SK-N-SH (cell line): ENCODE results near the gene LZTFL1. TPM values are rescaled to one million over a fixed set of nuclear protein-coding genes. Genes with fewer than 3 reads are reported as not detected.

Experiments used
- CTCF ChIA-PET: fragments of 300-600, 350-600 bp; formaldehyde crosslinking; extraction: SDS; loops from one replicate; lab custom pipeline; 2021; lab: Yijun Ruan, JAX
- POLR2A ChIA-PET: fragments of 350-600 bp; sonication (Branson Sonifier 250); formaldehyde crosslinking; extraction: SDS; loops from one replicate; lab custom pipeline; 2020; ENCODE audit warnings: antibody characterized with exemption, inconsistent platforms; lab: Yijun Ruan, JAX
- DNase-seq: peaks from one replicate; pipeline ENCODE4 v3.0.0; 2012
- H2AFZ ChIP-seq: fragments of 200-600 bp; sonication (generic); 2 replicates; pipeline ENCODE4 v1.8.1; 2016; ENCODE audit warnings: antibody characterized with exemption, mild to moderate bottlenecking, low read depth
- H3F3A ChIP-seq: fragments of 200-600 bp; sonication (generic); replicated peaks from 2 replicates; pipeline ENCODE3; 2016; ENCODE audit warnings: antibody characterized with exemption, mild to moderate bottlenecking; ENCODE audit not compliant: insufficient read depth
- H3K27ac ChIP-seq, 2 experiments: fragments of 200-500 bp in 1 of 2; fragments of 200-600 bp in 1 of 2; sonication (Bioruptor generic) in 1 of 2; sonication (generic), shearing (Covaris generic) in 1 of 2; 2 replicates each; pipeline versions ENCODE4 v1.5.1 to v1.6.1; 2014 to 2016; ENCODE audit warnings: low read depth in 2 of 2, inconsistent platforms in 1 of 2, low read length in 1 of 2, mild to moderate bottlenecking in 1 of 2, mixed read lengths in 1 of 2
- H3K27me3 ChIP-seq: fragments of 200-600 bp; sonication (generic), shearing (Covaris generic); 2 replicates; pipeline ENCODE4 v1.6.1; 2016; ENCODE audit warnings: mixed run types; ENCODE audit not compliant: insufficient read depth
- H3K36me3 ChIP-seq, 2 experiments: fragments of 200-500 bp in 1 of 2; fragments of 200-600 bp in 1 of 2; sonication (Bioruptor generic) in 1 of 2; sonication (generic) in 1 of 2; replicated peaks in 1 of 2; 2 replicates each; pipeline versions ENCODE3 to v1.5.1; 2014 to 2016; ENCODE audit warnings: low read length in 1 of 2, mild to moderate bottlenecking in 1 of 2; ENCODE audit not compliant: insufficient read depth in 2 of 2, control insufficient read depth in 1 of 2
- H3K4me1 ChIP-seq, 2 experiments: fragments of 200-500 bp in 1 of 2; fragments of 200-600 bp in 1 of 2; sonication (Bioruptor generic) in 1 of 2; sonication (generic), shearing (Covaris generic) in 1 of 2; 2 replicates each; pipeline versions ENCODE4 v1.5.1 to v1.6.1; 2014 to 2016; ENCODE audit warnings: low read depth in 1 of 2, low read length in 1 of 2, mixed run types in 1 of 2; ENCODE audit not compliant: insufficient read depth in 2 of 2, control insufficient read depth in 1 of 2
- H3K4me2 ChIP-seq: fragments of 200-600 bp; sonication (generic), shearing (Covaris generic); 2 replicates; pipeline ENCODE4 v1.6.1; 2017; ENCODE audit warnings: mixed run types
- H3K4me3 ChIP-seq, 2 experiments: fragments of 200-500 bp in 1 of 2; fragments of 200-600 bp in 1 of 2; sonication (Bioruptor generic) in 1 of 2; sonication (generic), shearing (Covaris generic) in 1 of 2; 2 replicates each; pipeline versions ENCODE4 v1.5.1 to v1.8.1; 2014 to 2016; ENCODE audit warnings: low read depth in 2 of 2, inconsistent platforms in 1 of 2, low read length in 1 of 2, mild to moderate bottlenecking in 1 of 2, mixed read lengths in 1 of 2, moderate library complexity in 1 of 2
- H3K79me2 ChIP-seq: fragments of 200-600 bp; sonication (generic); 2 replicates; pipeline ENCODE4 v1.8.1; 2017; ENCODE audit warnings: mild to moderate bottlenecking; ENCODE audit not compliant: insufficient read depth
- H3K9ac ChIP-seq: fragments of 200-600 bp; sonication (generic); 2 replicates; pipeline ENCODE4 v1.6.1; 2017; ENCODE audit warnings: mixed run types
- H3K9me2 ChIP-seq: fragments of 200-600 bp; sonication (generic); 2 replicates; pipeline ENCODE4 v1.6.1; 2017; ENCODE audit warnings: mixed run types
- H3K9me3 ChIP-seq: fragments of 200-600 bp; sonication (generic); 2 replicates; pipeline ENCODE4 v1.6.1; 2017; ENCODE audit warnings: mixed run types, mild to moderate bottlenecking, moderate library complexity
- H4K20me1 ChIP-seq: fragments of 200-600 bp; sonication (generic); 2 replicates; pipeline ENCODE4 v1.6.1; 2017; ENCODE audit warnings: mild to moderate bottlenecking, mixed run types; ENCODE audit not compliant: insufficient read depth
- EZH2phosphoT487 ChIP-seq: fragments of 200-600 bp; sonication (generic); IDR thresholded peaks from 2 replicates; pipeline ENCODE4 v1.6.1; 2017; ENCODE audit warnings: low read depth, mixed run types, mild to moderate bottlenecking, antibody characterized with exemption, moderate library complexity, borderline replicate concordance
- FOXJ3 ChIP-seq: sonication (generic); formaldehyde crosslinking; IDR thresholded peaks from 2 replicates; pipeline ENCODE4 v1.5.1; 2020; ENCODE audit warnings: mild to moderate bottlenecking, missing genetic modification reagents
- MEF2A ChIP-seq: IDR thresholded peaks from 2 replicates; pipeline ENCODE4 v1.4.0; 2012; ENCODE audit warnings: low read depth, borderline replicate concordance
- MXI1 ChIP-seq: IDR thresholded peaks from 2 replicates; pipeline ENCODE4 v1.6.1; 2012; ENCODE audit warnings: mild to moderate bottlenecking, low read depth, low read length, improper control_type of control experiment
- NRF1 ChIP-seq: IDR thresholded peaks from 2 replicates; pipeline ENCODE4 v1.6.1; 2012; ENCODE audit warnings: low read depth, mild to moderate bottlenecking, low read length
- RCOR1 ChIP-seq: fragments of 150-350 bp; IDR thresholded peaks from 2 replicates; pipeline ENCODE4 v1.6.1; 2017; ENCODE audit warnings: antibody characterized with exemption, low read length
- REST ChIP-seq: IDR thresholded peaks from 2 replicates; pipeline ENCODE4 v1.6.1; 2012; ENCODE audit warnings: mild to moderate bottlenecking, low read depth, low read length, moderate library complexity
- SIN3A ChIP-seq: IDR thresholded peaks from 2 replicates; pipeline ENCODE4 v1.6.1; 2012; ENCODE audit warnings: low read depth, mild to moderate bottlenecking, low read length, moderate library complexity, borderline replicate concordance
- TEAD4 ChIP-seq: IDR thresholded peaks from 2 replicates; pipeline ENCODE4 v1.4.0; 2012; ENCODE audit warnings: mild to moderate bottlenecking, borderline replicate concordance; ENCODE audit not compliant: insufficient read depth
- USF1 ChIP-seq: IDR thresholded peaks from 2 replicates; pipeline ENCODE4 v1.4.0; 2012; ENCODE audit warnings: low read depth, borderline replicate concordance
- ZBTB33 ChIP-seq: IDR thresholded peaks from 2 replicates; pipeline ENCODE4 v1.4.0; 2012; ENCODE audit warnings: low read depth, borderline replicate concordance
- WGBS: methylation state at CpG from one replicate; pipeline ENCODE4 v1.1.6; 2017; ENCODE audit warnings: low lambda C conversion rate; 5-methylcytosine and 5-hydroxymethylcytosine counted together
- polyA plus RNA-seq, 3 experiments: library from polyadenylated mRNA; depleted of rRNA; stranded (reverse); fragments of >200 nt; gene quantifications; 2 replicates each; pipeline ENCODE4 v1.2.3, GENCODE V29; 2012
- TF ChIP-seq, protein P1 (sequence below): IDR thresholded peaks from 2 replicates; pipeline ENCODE4; 2012

LZTFL1 gene
- polyA plus RNA-seq, 1 of the 3 experiments (the other 2 are of a cell fraction), result 11.9 TPM

DNA sequence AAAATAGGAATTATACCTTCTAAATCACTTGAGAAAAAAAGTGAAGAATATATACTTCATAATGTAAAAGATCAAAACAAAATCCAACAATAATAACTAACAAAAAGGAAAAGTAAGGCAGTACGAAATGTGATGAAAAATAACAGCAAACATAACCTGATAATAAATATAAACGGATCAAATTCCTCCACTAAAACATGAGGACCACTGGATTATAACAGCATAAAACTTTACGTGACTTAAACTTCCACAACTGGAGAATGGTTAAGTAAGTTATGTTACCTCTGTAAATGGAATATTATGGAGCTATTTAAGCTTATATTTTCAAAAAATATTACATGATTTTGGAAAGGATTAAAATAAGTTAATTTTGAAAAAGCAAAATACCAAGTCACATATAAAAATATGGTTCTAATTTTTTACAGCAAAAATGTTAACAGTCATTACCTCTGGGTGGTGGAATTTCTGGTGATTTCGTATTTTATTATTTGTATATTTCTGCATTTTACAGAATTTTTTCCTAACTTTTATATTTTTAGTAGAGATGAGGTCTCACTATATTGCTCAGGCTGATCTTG, 52.6 kb downstream of the LZTFL1 start:
- no peak for DNase-seq
- Histone ChIP-seq H3K4me1 (no peaks in the 10 kb centered on the region), H3K79me2 (no peaks in the 10 kb centered on the region), H3K9me3 (no peaks in the 10 kb centered on the region; the same call in 1 of the 2 replicates), H3K4me2 (no peak overlapping the region), H3K36me3 (no peaks in the 10 kb centered on the region), H3K27ac (no peak overlapping the region), H3K27me3 (peaks cover 6% of the 10 kb centered on the region; the same call in 1 of the 2 replicates), H3K9ac (no peak overlapping the region), H4K20me1 (no peaks in the 10 kb centered on the region), H3K4me3 (no peak overlapping the region), H3F3A (no peaks in the 10 kb centered on the region), H2AFZ (no peak overlapping the region), H3K9me2 (no peaks in the 10 kb centered on the region)
- CTCF ChIA-PET, result interaction anchor here (1.4 kb wide), 1 partner anchor 29 kb away, joined by 4 read pairs; no protein-coding TSS in a partner anchor
- POLR2A ChIA-PET, result no interaction called here
- WGBS, result 26% methylated on average over 4 of the region's 4 CpGs
- TF ChIP-seq EZH2phosphoT487 (no peak), RCOR1 (no peak), TEAD4 (no peak), MEF2A (no peak), USF1 (no peak), NRF1 (no peak), ZBTB33 (no peak), MXI1 (no peak)
- TF ChIP-seq, protein P1, sequence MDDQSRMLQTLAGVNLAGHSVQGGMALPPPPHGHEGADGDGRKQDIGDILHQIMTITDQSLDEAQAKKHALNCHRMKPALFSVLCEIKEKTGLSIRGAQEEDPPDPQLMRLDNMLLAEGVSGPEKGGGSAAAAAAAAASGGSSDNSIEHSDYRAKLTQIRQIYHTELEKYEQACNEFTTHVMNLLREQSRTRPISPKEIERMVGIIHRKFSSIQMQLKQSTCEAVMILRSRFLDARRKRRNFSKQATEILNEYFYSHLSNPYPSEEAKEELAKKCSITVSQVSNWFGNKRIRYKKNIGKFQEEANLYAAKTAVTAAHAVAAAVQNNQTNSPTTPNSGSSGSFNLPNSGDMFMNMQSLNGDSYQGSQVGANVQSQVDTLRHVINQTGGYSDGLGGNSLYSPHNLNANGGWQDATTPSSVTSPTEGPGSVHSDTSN, result no peak

DNA sequence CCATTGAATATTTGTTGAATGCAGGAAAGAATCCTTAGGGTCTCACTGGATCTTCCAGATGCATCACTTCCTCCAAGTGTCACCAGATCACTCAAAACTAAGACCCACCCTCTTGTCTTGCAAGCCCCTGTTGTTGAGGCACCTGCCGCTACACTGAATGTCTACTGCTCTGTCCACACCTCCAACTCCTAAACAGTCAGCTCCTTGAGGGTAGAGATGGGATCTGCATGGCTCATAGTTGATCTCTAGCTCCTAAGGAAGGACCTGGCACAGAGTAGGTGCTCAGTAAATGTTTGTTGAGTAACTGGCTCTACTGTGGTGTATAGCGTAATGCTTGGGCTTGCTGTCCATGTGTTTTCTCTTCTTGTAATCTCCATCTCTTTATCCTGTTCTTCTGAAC, 54.4 kb downstream of the LZTFL1 start:
- Histone ChIP-seq H3K4me3 (no peak overlapping the region), H3K36me3 (no peaks in the 10 kb centered on the region), H4K20me1 (no peaks in the 10 kb centered on the region), H3K27ac (no peak overlapping the region), H3K9me3 (no peaks in the 10 kb centered on the region; the same call in 1 of the 2 replicates), H3K9me2 (no peaks in the 10 kb centered on the region), H3K27me3 (no peaks in the 10 kb centered on the region), H2AFZ (no peak overlapping the region), H3K79me2 (no peaks in the 10 kb centered on the region), H3K9ac (no peak overlapping the region), H3K4me2 (no peak overlapping the region), H3K4me1 (no peaks in the 10 kb centered on the region), H3F3A (no peaks in the 10 kb centered on the region)
- POLR2A ChIA-PET, result no interaction called here
- CTCF ChIA-PET, result interaction anchor here (1.2 kb wide), 1 partner anchor 21 kb away, joined by 4 read pairs; no protein-coding TSS in a partner anchor
- DNase-seq, result no peak
- 81% methylated on average over 2 of the region's 2 CpGs for WGBS
- TF ChIP-seq ZBTB33 (no peak), USF1 (no peak), SIN3A (no peak), MXI1 (no peak), FOXJ3 (no peak), REST (no peak), NRF1 (no peak)
